ENCODE data around the gene BOD1L1. TPM values are rescaled to one million over a fixed set of nuclear protein-coding genes. Genes with fewer than 3 reads are reported as not detected.

BOD1L1 gene
- total RNA-seq, 1 donor from 2014 or later: 18.4 TPM

GRCh38 chr4:13616597-13616996 is 10.9 kb downstream of the BOD1L1 start:
- TF ChIP-seq, protein P1, sequence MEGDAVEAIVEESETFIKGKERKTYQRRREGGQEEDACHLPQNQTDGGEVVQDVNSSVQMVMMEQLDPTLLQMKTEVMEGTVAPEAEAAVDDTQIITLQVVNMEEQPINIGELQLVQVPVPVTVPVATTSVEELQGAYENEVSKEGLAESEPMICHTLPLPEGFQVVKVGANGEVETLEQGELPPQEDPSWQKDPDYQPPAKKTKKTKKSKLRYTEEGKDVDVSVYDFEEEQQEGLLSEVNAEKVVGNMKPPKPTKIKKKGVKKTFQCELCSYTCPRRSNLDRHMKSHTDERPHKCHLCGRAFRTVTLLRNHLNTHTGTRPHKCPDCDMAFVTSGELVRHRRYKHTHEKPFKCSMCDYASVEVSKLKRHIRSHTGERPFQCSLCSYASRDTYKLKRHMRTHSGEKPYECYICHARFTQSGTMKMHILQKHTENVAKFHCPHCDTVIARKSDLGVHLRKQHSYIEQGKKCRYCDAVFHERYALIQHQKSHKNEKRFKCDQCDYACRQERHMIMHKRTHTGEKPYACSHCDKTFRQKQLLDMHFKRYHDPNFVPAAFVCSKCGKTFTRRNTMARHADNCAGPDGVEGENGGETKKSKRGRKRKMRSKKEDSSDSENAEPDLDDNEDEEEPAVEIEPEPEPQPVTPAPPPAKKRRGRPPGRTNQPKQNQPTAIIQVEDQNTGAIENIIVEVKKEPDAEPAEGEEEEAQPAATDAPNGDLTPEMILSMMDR (IDR thresholded peaks at IDR 0.05; ENCODE audit: insufficient read depth, low read length, severe bottlenecking): no peak
- DNase-seq (ENCODE audit: low read depth) (no peak), FAIRE-seq (no peak)
- H3K36me3 ChIP-seq (ENCODE audit: control insufficient read depth, insufficient read depth, low read length): peaks cover 9% of the 10 kb centered on the region
- H3K27me3 ChIP-seq (ENCODE audit: control insufficient read depth, insufficient read depth, low read length): no peaks in the 10 kb centered on the region
- H3K4me3 ChIP-seq (ENCODE audit: low read depth, low read length): no peak overlapping the region

DNA sequence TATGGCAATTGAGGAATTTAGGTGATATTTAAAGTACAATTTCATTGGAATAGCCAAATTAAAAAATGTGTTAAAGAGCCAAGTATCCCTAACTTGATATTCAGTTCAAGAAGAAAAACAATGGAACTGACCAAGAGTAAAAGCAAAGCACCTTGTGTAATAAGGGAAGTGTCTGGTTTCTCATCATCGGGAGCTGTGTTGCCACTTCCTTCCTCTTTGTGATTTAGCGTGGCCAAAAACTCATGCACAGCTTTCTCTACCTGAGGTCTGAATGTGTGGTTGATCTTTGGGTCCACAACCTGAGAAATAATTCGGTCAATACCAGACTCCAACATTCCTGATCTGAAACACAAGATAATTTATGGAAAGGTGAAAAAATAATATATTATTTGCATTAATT is 12.4 kb downstream of the BOD1L1 start:
- no peaks in the 10 kb centered on the region for H3K27me3 ChIP-seq (ENCODE audit: control insufficient read depth, insufficient read depth, low read length)
- DNase-seq (ENCODE audit: low read depth) (no peak), FAIRE-seq (peak; percentile 28)
- peaks cover 9% of the 10 kb centered on the region for H3K36me3 ChIP-seq (ENCODE audit: control insufficient read depth, insufficient read depth, low read length)
- TF ChIP-seq, protein P1 (IDR thresholded peaks at IDR 0.05; ENCODE audit: insufficient read depth, low read length, severe bottlenecking): no peak
- no peak overlapping the region for H3K4me3 ChIP-seq (ENCODE audit: low read depth, low read length)

DNA sequence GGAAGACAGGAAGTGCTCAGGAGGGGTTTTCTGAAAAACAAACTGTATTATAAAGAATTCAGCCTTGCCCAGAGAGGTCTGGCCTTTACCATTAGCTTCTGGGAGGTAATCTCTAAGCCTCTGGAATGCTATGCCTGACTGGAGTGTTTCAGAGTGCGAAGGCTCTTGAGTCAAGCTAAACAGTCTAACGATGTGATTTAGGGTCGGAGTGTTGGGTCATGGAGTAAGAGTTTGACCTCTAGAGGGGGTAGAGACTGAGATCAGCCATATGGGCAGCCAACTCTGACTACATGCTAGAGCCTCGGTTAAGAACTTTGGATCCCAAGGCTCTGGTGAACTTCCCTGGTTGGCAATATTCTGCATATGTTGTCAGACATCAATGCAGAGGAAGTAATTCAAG is 15.0 kb downstream of the BOD1L1 start:
- FAIRE-seq (no peak), DNase-seq (ENCODE audit: low read depth) (no peak)
- H3K27me3 ChIP-seq (ENCODE audit: control insufficient read depth, insufficient read depth, low read length): no peaks in the 10 kb centered on the region
- peaks cover 5% of the 10 kb centered on the region for H3K36me3 ChIP-seq (ENCODE audit: control insufficient read depth, insufficient read depth, low read length)
- H3K4me3 ChIP-seq (ENCODE audit: low read depth, low read length): no peak overlapping the region
- TF ChIP-seq, protein P1 (IDR thresholded peaks at IDR 0.05; ENCODE audit: insufficient read depth, low read length, severe bottlenecking): no peak

GRCh38 chr4:13611283-13611842 is 16.2 kb downstream of the BOD1L1 start:
- H3K36me3 ChIP-seq (ENCODE audit: control insufficient read depth, insufficient read depth, low read length): peaks cover 3% of the 10 kb centered on the region
- no peak overlapping the region for H3K4me3 ChIP-seq (ENCODE audit: low read depth, low read length)
- H3K27me3 ChIP-seq (ENCODE audit: control insufficient read depth, insufficient read depth, low read length): no peaks in the 10 kb centered on the region
- TF ChIP-seq, protein P1 (IDR thresholded peaks at IDR 0.05; ENCODE audit: insufficient read depth, low read length, severe bottlenecking): no peak
- no peak for FAIRE-seq
- peak; percentile 53 for DNase-seq (ENCODE audit: low read depth)

GRCh38 chr4:13605330-13605729 is 22.2 kb downstream of the BOD1L1 start:
- DNase-seq (ENCODE audit: low read depth): peak; percentile 47
- no peak overlapping the region for H3K4me3 ChIP-seq (ENCODE audit: low read depth, low read length)
- peaks cover 5% of the 10 kb centered on the region for H3K36me3 ChIP-seq (ENCODE audit: control insufficient read depth, insufficient read depth, low read length)
- TF ChIP-seq, protein P1 (IDR thresholded peaks at IDR 0.05; ENCODE audit: insufficient read depth, low read length, severe bottlenecking): no peak
- FAIRE-seq: no peak
- H3K27me3 ChIP-seq (ENCODE audit: control insufficient read depth, insufficient read depth, low read length): no peaks in the 10 kb centered on the region

GRCh38 chr4:13601848-13602247 is 25.7 kb downstream of the BOD1L1 start:
- Histone ChIP-seq H3K27me3 (ENCODE audit: control insufficient read depth, insufficient read depth, low read length) (no peaks in the 10 kb centered on the region), H3K4me3 (ENCODE audit: low read depth, low read length) (no peak overlapping the region), H3K36me3 (ENCODE audit: control insufficient read depth, insufficient read depth, low read length) (peaks cover 6% of the 10 kb centered on the region)
- no peak for DNase-seq (ENCODE audit: low read depth)
- no peak for FAIRE-seq
- TF ChIP-seq, protein P1 (IDR thresholded peaks at IDR 0.05; ENCODE audit: insufficient read depth, low read length, severe bottlenecking): no peak
